Dendritic cell treated with granulocyte-macrophage colony-stimulating factor and Interleukin-4, amounts not matched to agents 40 ng/mL and 50 ng/mL, for 4 days (primary cell): ENCODE measurements around the gene REC8.
"Not testable (repeated sequence)": the region's sequence is repeated elsewhere in the genome, so short reads cannot be mapped to it uniquely, and the experiment has no call there.

ENCODE experiments used
- H3K27ac Mint-ChIP-seq: one replicate; pipeline ENCODE4 v1.8.0; 2022; ENCODE audit warnings: mild to moderate bottlenecking, mixed read lengths
- H3K27me3 Mint-ChIP-seq: one replicate; pipeline ENCODE4 v1.8.0; 2022; ENCODE audit warnings: mild to moderate bottlenecking, mixed read lengths
- H3K36me3 Mint-ChIP-seq: one replicate; pipeline ENCODE4 v1.8.0; 2022; ENCODE audit warnings: low read depth, mixed read lengths
- H3K4me1 Mint-ChIP-seq: one replicate; pipeline ENCODE4 v1.8.0; 2022; ENCODE audit warnings: low read depth, mixed read lengths
- H3K4me3 Mint-ChIP-seq: one replicate; pipeline ENCODE4 v1.8.0; 2022; ENCODE audit warnings: mild to moderate bottlenecking, moderate library complexity, mixed read lengths
- H3K9me3 Mint-ChIP-seq: one replicate; pipeline ENCODE4 v1.8.0; 2022; ENCODE audit warnings: mixed read lengths
- intact Hi-C: fragments of 100-400 bp; cut with micrococcal nuclease; formaldehyde crosslinking; loops from one replicate; pipeline ENCODE4 v1.15.0; 2022

The REC8 gene

GRCh38 chr14:24219521-24219920 is 47.6 kb downstream of the REC8 start:
- intact Hi-C loops: loop anchor here (10.0 kb wide), 1 partner anchor 105 kb away; the partner anchor contains the start of genes DCAF11 and NRL
- Mint-ChIP-seq H3K27ac (no peak overlapping the region), H3K4me1 (peaks cover 17% of the 10 kb centered on the region)

DNA sequence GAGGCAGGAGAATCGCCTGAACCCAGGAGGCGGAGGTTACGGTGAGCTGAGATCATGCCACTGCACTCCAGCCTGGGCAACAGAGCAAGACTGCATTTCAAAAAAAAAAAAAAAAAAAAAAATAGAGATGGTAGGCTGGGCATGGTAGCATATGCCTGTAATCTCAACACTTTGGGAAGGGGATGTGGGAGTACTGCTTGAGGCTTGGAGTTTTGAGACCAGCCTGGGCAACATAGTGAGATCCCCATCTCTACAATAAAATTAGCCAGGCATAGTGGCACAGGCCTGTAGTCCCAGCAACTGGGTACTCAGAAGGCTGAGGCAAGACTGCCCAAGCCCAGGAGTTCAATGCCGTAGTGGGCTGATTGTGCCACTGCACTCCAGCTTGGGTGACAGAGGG is 51.1 kb downstream of the REC8 start:
- Mint-ChIP-seq H3K4me1 (peaks cover 14% of the 10 kb centered on the region), H3K36me3 (peaks cover 46% of the 10 kb centered on the region)
- H3K27me3 Mint-ChIP-seq, intact Hi-C loops, H3K9me3 Mint-ChIP-seq, H3K4me3 Mint-ChIP-seq, H3K27ac Mint-ChIP-seq: not testable (repeated sequence)

More at GRCh38 chr14:24219521-24219920, 47.6 kb downstream of the REC8 start:
- no peaks in the 10 kb centered on the region for H3K27me3 Mint-ChIP-seq
- H3K36me3 Mint-ChIP-seq: peaks cover 43% of the 10 kb centered on the region
- H3K4me3 Mint-ChIP-seq: no peak overlapping the region
- H3K9me3 Mint-ChIP-seq: no peaks in the 10 kb centered on the region

- H3K36me3 Mint-ChIP-seq: peaks cover 45% of the 10 kb centered on the region
- no peak overlapping the region for H3K27ac Mint-ChIP-seq
- intact Hi-C loops: no loop called here
- H3K4me3 Mint-ChIP-seq: no peak overlapping the region
- H3K9me3 Mint-ChIP-seq: no peaks in the 10 kb centered on the region
- peaks cover 22% of the 10 kb centered on the region for H3K4me1 Mint-ChIP-seq
- H3K27me3 Mint-ChIP-seq: no peaks in the 10 kb centered on the region
Measured at GRCh38 chr14:24224618-24225071, 52.8 kb downstream of the REC8 start.

DNA sequence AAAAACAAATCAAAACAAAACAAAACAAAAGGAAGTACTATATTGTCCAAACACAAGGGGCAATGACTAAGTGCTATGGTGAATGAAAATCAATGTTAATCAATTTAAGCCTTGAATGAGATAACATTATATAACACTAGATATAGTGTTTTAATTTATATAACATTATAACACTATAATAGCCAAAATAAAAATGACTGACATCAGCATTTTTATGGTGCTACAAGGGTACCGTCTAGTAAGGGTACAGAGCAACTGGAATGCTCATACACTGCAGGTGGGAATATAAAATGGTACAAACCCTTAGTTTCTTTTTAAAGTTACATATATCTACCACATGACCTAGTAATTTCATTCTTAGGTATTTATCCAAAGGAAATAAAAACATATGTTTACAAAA is 54.6 kb downstream of the REC8 start:
- intact Hi-C loops: no loop called here
- H3K9me3 Mint-ChIP-seq: no peaks in the 10 kb centered on the region
- H3K36me3 Mint-ChIP-seq: peaks cover 46% of the 10 kb centered on the region
- H3K27me3 Mint-ChIP-seq: no peaks in the 10 kb centered on the region
- no peak overlapping the region for H3K4me3 Mint-ChIP-seq
- no peak overlapping the region for H3K27ac Mint-ChIP-seq
- H3K4me1 Mint-ChIP-seq: peaks cover 33% of the 10 kb centered on the region

GRCh38 chr14:24228902-24229301 is 57.0 kb downstream of the REC8 start:
- no peak overlapping the region for H3K4me3 Mint-ChIP-seq
- H3K9me3 Mint-ChIP-seq: no peaks in the 10 kb centered on the region

More at GRCh38 chr14:24228902-24229301, 57.0 kb downstream of the REC8 start:
- Mint-ChIP-seq H3K27ac (peak overlapping the region; percentile 25), H3K4me1 (peaks cover 42% of the 10 kb centered on the region), H3K36me3 (peaks cover 55% of the 10 kb centered on the region), H3K27me3 (no peaks in the 10 kb centered on the region)
- intact Hi-C loops: no loop called here
